Heart left ventricle (tissue), 16 donors: ENCODE data around the gene MPHOSPH6. TPM values are rescaled to one million over a fixed set of nuclear protein-coding genes. Genes with fewer than 3 reads are reported as not detected.
"Not testable (repeated sequence)": the region's sequence is repeated elsewhere in the genome, so short reads cannot be mapped to it uniquely, and the experiment has no call there.

ENCODE experiments used
- ATAC-seq, 4 donors: fragments of 200-7000 bp; cut with Tn5 transposase; one replicate each; pipeline ENCODE4 v1.9.1; 2020 to 2022; ENCODE audit warnings: moderate library complexity in 4 of 4, mild to moderate bottlenecking in 3 of 4, moderate number of reproducible peaks in 1 of 4
- DNase-seq, 5 donors: peaks; one replicate each; pipeline ENCODE4 v3.0.0-alpha.2; 2020
- H3K27ac ChIP-seq, 12 donors: fragments of 200-600 bp; sonication (generic) in 4 of 12; one replicate each; pipeline versions ENCODE4 v1.5.0 to v1.8.0; 2016 to 2022; ENCODE audit warnings: mild to moderate bottlenecking in 2 of 12
- H3K27me3 ChIP-seq, 9 donors: fragments of 200-600 bp; sonication (generic) in 2 of 9; one replicate each; pipeline versions ENCODE4 v1.5.1 to v1.8.0; 2016 to 2022; ENCODE audit warnings: mild to moderate bottlenecking in 3 of 9
- H3K36me3 ChIP-seq, 9 donors: fragments of 200-600 bp; sonication (generic) in 2 of 9; one replicate each; pipeline versions ENCODE4 v1.5.0 to v1.8.0; 2018 to 2022; ENCODE audit warnings: mild to moderate bottlenecking in 2 of 9
- H3K4me1 ChIP-seq, 12 donors: fragments of 200-600 bp; sonication (generic) in 4 of 12; one replicate each; pipeline versions ENCODE4 v1.5.0 to v1.8.0; 2016 to 2022; ENCODE audit warnings: mild to moderate bottlenecking in 3 of 12
- H3K4me3 ChIP-seq, 12 donors: fragments of 200-600 bp; sonication (generic) in 4 of 12; one replicate each; pipeline versions ENCODE4 v1.5.0 to v1.8.0; 2017 to 2022; ENCODE audit warnings: mild to moderate bottlenecking in 9 of 12, moderate library complexity in 4 of 12
- H3K9me3 ChIP-seq, 12 donors: fragments of 200-600 bp; sonication (generic) in 4 of 12; one replicate each; pipeline versions ENCODE4 v1.5.0 to v1.8.0; 2016 to 2022; ENCODE audit warnings: mild to moderate bottlenecking in 1 of 12
- CTCF ChIP-seq, 12 donors: fragments of 200-600 bp; sonication (generic) in 4 of 12; IDR thresholded peaks; one replicate each; pipeline versions ENCODE4 v1.5.0 to v1.8.0; 2018 to 2022; ENCODE audit warnings: antibody characterized with exemption in 12 of 12, mild to moderate bottlenecking in 5 of 12
- POLR2A ChIP-seq, 2 donors: fragments of 450-650 bp; IDR thresholded peaks; one replicate each; pipeline ENCODE4 v1.6.1; 2017; ENCODE audit warnings: antibody characterized with exemption in 2 of 2, mild to moderate bottlenecking in 2 of 2, moderate library complexity in 2 of 2
- WGBS, 4 donors: extraction: QIAGEN DNeasy Blood & Tissue Kit in 2 of 4; methylation state at CpG; one replicate each; pipeline versions ENCODE4 v1.1.5 to v1.1.7; 2013 to 2018; 5-methylcytosine and 5-hydroxymethylcytosine counted together
- intact Hi-C, 10 donors: fragments of 100-400 bp; cut with DNase I; formaldehyde crosslinking; loops; one replicate each; pipeline versions ENCODE4 v1.11.1 to v1.14.2; 2022
- polyA plus RNA-seq, 2 donors: library from polyadenylated mRNA; stranded (reverse); fragments of 200-250 nt; gene quantifications; one replicate each; pipeline ENCODE4 v1.2.3, GENCODE V29; 2013
- total RNA-seq, 9 donors: library from RNA; depleted of rRNA in 2 of 9; stranded (reverse); fragments of >200 nt in 2 of 9; fragmentation: NEBNext Ultra II Directional in 3 of 9; extraction: Animal tissue kit (Norgen Biotek cat#: 25700) in 3 of 9; gene quantifications; one replicate each; pipeline versions ENCODE4 v1.1.0 to v1.2.4, GENCODE V29; 2016 to 2023
- donor health status: ischemic (EF 13 %, LVEDD 7.1; RV severe dilation, severe dysfunction).
- donor health status: healthy with polysubstance abuse.
- donor health status: DM: no; HTN: yes; CAD: no.
- donor health status: DM: no; HTN: no; CAD: no.
- donor health status: ischemic (EF 25% LVEDD 6.9; RV normal size, moderate dysfunction).
- donor health status: ischemic (EF 25% LVEDD 5.7; RV mildly dilated, moderate dysfunction).
- donor health status: healthy.
- donor health status: DM: yes; HTN: yes; CAD: no.
- donor health status: ischemic (EF 35%, LVEDD 5.7; RV mildly dilated, moderate dysfunction).
- donor health status: nonischemic (EF 11% LVEDD 7.7; RV severe dilation, severe dysfunction).
- donor health status: DM: yes; HTN: yes; CAD: no.
- donor health status: PGD.
- donor health status: ischemic (EF 29% LVEDD 5.4; RV normal size, mild dysfunction).
- donor health status: nonischemic (EF 23%, LVEDD 6.1; RV moderate dilation, normal function).

Gene MPHOSPH6
- total and polyA plus RNA-seq, 11 donors = 6.4 to 20.5 (median 8.9) TPM

GRCh38 chr16:82146957-82147356 lies 23.1 kb downstream of the MPHOSPH6 start:
- TF ChIP-seq CTCF (IDR thresholded peaks at IDR 0.05) = no peak
- TF ChIP-seq POLR2A (IDR thresholded peaks at IDR 0.05) = no peak
- WGBS, 4 donors = 79 to 94% (median 87%) methylated on average over 5 of the region's 5 CpGs
- Histone ChIP-seq H3K36me3 (peaks cover 0 to 49% (median 24%) of the 10 kb centered on the region in 9 donors), H3K27me3 (no peaks in the 10 kb centered on the region), H3K27ac (no peak overlapping the region), H3K9me3 (no peaks in the 10 kb centered on the region), H3K4me1 (no peaks in the 10 kb centered on the region), H3K4me3 (no peak overlapping the region)
- no peak for ATAC-seq
- no peak for DNase-seq
- intact Hi-C loops = no loop called here

GRCh38 chr16:82146556-82146955 lies 23.5 kb downstream of the MPHOSPH6 start:
- no peak for ATAC-seq
- WGBS, 4 donors = 57 to 65% (median 62%) methylated on average over 3 of the region's 3 CpGs
- DNase-seq = no peak
- Histone ChIP-seq H3K4me1 (no peaks in the 10 kb centered on the region), H3K27ac (no peak overlapping the region), H3K36me3 (peaks cover 0 to 49% (median 24%) of the 10 kb centered on the region in 9 donors), H3K27me3 (no peaks in the 10 kb centered on the region), H3K4me3 (no peak overlapping the region), H3K9me3 (no peaks in the 10 kb centered on the region)
- no peak for TF ChIP-seq CTCF (IDR thresholded peaks at IDR 0.05)
- no peak for TF ChIP-seq POLR2A (IDR thresholded peaks at IDR 0.05)
- intact Hi-C loops = no loop called here

GRCh38 chr16:82139286-82139571 lies 30.8 kb downstream of the MPHOSPH6 start:
- H3K9me3 ChIP-seq, H3K27ac ChIP-seq, H3K27me3 ChIP-seq, ATAC-seq, H3K36me3 ChIP-seq, intact Hi-C loops, DNase-seq: not testable (repeated sequence)
- 81 to 87% (median 84%) methylated on average over 10 to 19 of the region's 19 CpGs for WGBS, 4 donors
- H3K4me3 ChIP-seq = peak overlapping the region in 1 of 12 donors; percentile 20
- H3K4me1 ChIP-seq = peaks cover 0 to 11% (median 0%) of the 10 kb centered on the region in 12 donors

- H3K27me3 ChIP-seq = no peaks in the 10 kb centered on the region
- TF ChIP-seq POLR2A (IDR thresholded peaks at IDR 0.05) (no peak), CTCF (IDR thresholded peaks at IDR 0.05) (no peak)
- H3K4me3 ChIP-seq = peak overlapping the region in 1 of 12 donors; percentile 20
- H3K27ac ChIP-seq = no peak overlapping the region
- intact Hi-C loops = no loop called here
- DNase-seq (no peak), ATAC-seq (no peak)
- peaks cover 0 to 11% (median 0%) of the 10 kb centered on the region in 12 donors for H3K4me1 ChIP-seq
- peaks cover 0 to 3% (median 0%) of the 10 kb centered on the region in 9 donors for H3K36me3 ChIP-seq
- WGBS, 4 donors = 94 to 96% (median 94%) methylated on average over 15 of the region's 15 CpGs
- H3K9me3 ChIP-seq = no peaks in the 10 kb centered on the region
Measured at GRCh38 chr16:82138478-82139285, 31.3 kb downstream of the MPHOSPH6 start.

- H3K36me3 ChIP-seq = peaks cover 0 to 3% (median 0%) of the 10 kb centered on the region in 9 donors
- intact Hi-C loops = no loop called here
- TF ChIP-seq CTCF (IDR thresholded peaks at IDR 0.05) (no peak), POLR2A (IDR thresholded peaks at IDR 0.05) (no peak)
- WGBS, 4 donors = 49 to 60% (median 55%) methylated on average over 3 of the region's 3 CpGs
- no peaks in the 10 kb centered on the region for H3K9me3 ChIP-seq
- H3K27me3 ChIP-seq = no peaks in the 10 kb centered on the region
- ATAC-seq (no peak), DNase-seq (no peak)
- peaks cover 0 to 11% (median 0%) of the 10 kb centered on the region in 12 donors for H3K4me1 ChIP-seq
- no peak overlapping the region for H3K27ac ChIP-seq
- H3K4me3 ChIP-seq = no peak overlapping the region
Measured at GRCh38 chr16:82137822-82138167, 32.2 kb downstream of the MPHOSPH6 start.
